NB4 (cell line): Measurements from ENCODE around the gene DGCR2.

Experiments used
- DNase-seq: peaks from one replicate; pipeline ENCODE4 v3.0.0; 2010; ENCODE audit warnings: low read depth
- H3K4me3 ChIP-seq: one replicate; pipeline ENCODE4 v1.5.1; 2011; ENCODE audit warnings: mild to moderate bottlenecking, low read depth, low read length, moderate library complexity
- MYC ChIP-seq: IDR thresholded peaks from 2 replicates; pipeline ENCODE4 v1.6.1; 2011; ENCODE audit warnings: low read depth, low read length
- POLR2A ChIP-seq: IDR thresholded peaks from 2 replicates; pipeline ENCODE4 v1.6.1; 2011; ENCODE audit warnings: mild to moderate bottlenecking; ENCODE audit not compliant: insufficient read length; ENCODE audit errors: extremely low read depth
- TF ChIP-seq, protein P1 (sequence below): IDR thresholded peaks from 2 replicates; pipeline ENCODE4 v1.6.1; 2011; ENCODE audit warnings: low read depth, low read length
- TF ChIP-seq, protein P2 (sequence below): IDR thresholded peaks from one replicate; pipeline ENCODE4 v1.5.1; 2012; ENCODE audit warnings: low read depth, low read length

The DGCR2 gene

DNA sequence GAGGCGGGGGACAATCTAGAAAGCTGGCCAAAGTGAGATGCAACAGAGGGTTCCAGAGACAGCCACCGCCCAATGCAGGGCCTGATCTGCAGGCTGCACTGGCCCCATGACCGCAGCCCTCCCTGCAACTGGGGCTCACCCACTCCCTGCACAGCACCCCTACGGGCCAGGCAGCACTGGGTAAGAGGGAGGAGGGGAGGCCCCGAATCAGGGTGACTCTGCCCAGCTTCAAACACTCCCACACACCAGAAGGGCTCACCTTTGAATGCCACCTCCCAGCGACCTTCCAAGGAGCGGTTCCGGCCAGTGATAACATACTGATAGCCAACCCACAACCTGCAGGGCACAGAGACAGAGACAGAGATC is 59.3 kb downstream of the DGCR2 start:
- DNase-seq, result no peak
- TF ChIP-seq, protein P1, sequence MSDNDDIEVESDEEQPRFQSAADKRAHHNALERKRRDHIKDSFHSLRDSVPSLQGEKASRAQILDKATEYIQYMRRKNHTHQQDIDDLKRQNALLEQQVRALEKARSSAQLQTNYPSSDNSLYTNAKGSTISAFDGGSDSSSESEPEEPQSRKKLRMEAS, result no peak
- TF ChIP-seq MYC, result no peak
- TF ChIP-seq, protein P2, sequence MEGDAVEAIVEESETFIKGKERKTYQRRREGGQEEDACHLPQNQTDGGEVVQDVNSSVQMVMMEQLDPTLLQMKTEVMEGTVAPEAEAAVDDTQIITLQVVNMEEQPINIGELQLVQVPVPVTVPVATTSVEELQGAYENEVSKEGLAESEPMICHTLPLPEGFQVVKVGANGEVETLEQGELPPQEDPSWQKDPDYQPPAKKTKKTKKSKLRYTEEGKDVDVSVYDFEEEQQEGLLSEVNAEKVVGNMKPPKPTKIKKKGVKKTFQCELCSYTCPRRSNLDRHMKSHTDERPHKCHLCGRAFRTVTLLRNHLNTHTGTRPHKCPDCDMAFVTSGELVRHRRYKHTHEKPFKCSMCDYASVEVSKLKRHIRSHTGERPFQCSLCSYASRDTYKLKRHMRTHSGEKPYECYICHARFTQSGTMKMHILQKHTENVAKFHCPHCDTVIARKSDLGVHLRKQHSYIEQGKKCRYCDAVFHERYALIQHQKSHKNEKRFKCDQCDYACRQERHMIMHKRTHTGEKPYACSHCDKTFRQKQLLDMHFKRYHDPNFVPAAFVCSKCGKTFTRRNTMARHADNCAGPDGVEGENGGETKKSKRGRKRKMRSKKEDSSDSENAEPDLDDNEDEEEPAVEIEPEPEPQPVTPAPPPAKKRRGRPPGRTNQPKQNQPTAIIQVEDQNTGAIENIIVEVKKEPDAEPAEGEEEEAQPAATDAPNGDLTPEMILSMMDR, result no peak
- TF ChIP-seq POLR2A, result no peak
- H3K4me3 ChIP-seq, result no peak overlapping the region

DNA sequence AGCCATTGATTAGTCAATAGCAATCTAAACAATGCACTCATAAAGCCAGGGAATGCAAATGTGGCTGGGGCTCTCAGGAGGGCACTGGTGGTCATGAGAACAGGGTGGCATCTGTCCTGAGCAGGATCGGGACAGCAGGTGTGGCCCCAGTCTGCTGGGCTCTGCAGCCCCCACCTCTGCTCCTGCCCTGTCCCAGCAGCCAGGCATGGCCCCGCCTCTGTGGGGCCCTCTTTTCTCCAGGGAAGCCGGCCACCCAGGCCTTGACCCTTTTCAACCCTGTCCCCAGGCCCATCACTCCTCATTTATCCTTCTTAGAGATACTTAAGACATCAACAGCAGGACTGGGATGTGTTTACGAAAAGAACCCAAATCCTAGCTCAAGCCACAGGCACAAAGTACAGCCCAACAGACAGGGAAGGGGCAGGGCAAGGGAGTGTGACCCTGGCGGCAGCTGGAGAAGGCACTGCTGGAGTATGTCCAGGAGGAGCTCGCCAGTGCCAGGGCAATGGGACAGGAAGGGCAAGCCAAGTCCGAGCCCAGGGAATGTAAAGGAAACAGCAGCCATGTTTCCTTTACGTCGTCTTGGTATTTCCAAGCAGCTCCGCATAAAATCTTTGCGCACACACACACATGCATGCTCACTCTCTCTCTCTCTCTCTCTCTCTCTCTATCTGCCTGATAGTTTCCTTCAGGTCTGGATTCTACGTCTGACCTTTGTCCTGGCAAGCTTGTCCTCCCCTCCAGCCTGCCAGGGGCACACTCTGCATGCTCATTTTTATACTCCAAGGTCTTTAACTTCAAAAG is 59.9 kb downstream of the DGCR2 start:
- TF ChIP-seq POLR2A, result no peak
- TF ChIP-seq, protein P1, result no peak
- TF ChIP-seq MYC, result no peak
- TF ChIP-seq, protein P2, result no peak
- DNase-seq, result no peak
- no peak overlapping the region for H3K4me3 ChIP-seq

DNA sequence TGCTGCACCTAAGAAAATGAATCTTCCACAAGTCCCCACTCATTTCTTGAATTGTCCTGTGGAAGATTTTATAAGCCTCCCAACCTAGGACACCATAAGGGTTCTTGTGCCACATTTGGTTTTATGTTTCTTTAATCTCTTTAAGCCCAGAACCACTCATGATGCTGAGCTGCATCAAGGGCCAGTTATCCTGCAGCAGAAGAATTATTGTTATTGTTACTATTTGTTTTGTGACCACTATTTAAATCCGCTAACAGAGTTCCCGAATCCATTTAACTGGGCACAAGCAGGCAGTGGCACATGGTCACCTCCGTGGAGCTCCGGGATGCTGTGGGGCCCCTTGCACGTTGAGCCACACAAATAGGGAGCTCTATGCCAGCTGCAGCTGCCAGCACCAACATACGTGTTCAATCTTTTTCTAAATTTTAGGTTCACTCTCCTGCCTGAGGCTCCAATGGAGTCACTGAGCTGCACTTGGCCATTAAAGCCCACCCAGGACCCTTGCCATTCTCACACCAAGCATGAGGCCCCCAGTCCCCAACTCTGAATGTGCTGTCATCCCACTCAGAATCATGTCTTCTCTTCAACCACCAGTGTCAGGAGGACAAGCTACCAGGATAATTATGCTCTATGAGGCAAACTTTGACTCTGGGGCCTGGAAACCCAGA is 60.6 kb downstream of the DGCR2 start:
- H3K4me3 ChIP-seq, result no peak overlapping the region
- TF ChIP-seq, protein P1, result no peak
- DNase-seq, result no peak

DNA sequence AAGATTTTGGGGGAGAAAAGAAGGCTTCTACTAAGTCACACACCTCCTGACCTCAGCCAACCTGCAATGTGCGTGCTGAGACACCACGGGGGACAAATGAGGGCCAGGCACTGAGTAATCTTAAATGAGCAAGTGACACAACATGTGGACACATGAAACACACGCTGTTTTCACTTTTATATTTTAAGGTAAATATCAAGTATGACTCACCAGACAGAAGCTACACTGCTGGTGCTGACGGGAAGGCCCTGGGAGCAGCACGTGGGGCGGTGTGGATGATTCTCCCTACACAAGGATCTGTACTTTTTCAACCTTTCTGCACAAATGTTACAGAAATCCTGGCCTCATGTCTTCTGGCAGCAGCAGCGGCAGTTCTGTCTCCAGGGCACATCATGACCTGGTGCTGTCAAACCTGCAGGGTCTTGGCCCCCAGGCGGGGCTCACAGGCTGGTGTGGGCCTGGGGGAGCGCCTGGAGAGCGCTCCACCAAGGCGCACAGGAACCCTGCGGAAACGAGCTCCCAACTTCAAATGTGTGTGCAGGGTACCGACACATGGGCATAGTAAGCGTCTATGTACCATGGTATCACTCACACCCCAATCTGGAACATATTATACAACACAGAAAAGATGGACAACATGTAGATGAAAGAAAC is 61.7 kb downstream of the DGCR2 start:
- no peak overlapping the region for H3K4me3 ChIP-seq
- no peak for TF ChIP-seq POLR2A
- TF ChIP-seq, protein P1, result no peak
- no peak for TF ChIP-seq MYC
- TF ChIP-seq, protein P2, result no peak
- no peak for DNase-seq

DNA sequence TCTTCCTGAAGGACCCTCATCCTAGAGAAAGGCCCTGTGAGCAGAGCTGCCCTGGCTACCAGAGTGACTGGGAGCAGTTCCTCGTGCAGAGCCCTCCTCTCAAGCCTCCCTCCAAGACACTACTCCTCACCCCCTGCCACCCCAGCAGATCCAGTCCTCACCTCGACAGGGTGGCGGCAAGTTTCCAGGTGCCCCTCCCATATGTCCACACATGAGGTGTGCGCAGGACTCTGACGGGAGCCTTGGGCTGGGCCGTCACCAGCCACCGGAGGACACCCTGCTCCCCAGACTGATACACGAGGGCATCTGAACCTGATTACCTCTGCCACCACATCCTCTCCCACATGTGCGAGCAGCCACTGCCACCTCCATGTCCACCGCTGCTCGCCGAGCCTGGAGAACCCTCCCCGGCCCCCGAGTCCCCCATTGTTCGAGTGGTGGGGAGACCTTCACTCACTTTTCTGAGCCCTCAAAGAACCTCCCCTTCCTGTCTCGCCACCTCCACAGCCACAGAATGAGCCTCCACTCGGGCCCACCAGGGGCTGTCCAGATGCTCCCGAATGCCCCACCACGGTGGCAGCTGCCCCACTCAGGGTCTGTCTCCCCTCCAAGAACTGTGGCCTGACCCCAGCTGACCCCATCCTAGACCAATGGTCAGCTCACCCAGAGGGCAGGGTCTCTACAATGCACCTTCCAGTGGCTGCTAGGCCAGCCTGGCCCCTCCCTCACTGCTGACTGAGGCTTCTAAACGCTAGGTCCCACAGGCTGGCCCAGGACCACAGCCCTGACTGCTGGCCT is 62.5 kb downstream of the DGCR2 start:
- no peak for DNase-seq
- no peak for TF ChIP-seq MYC
- TF ChIP-seq, protein P1, result no peak
- no peak for TF ChIP-seq POLR2A
- TF ChIP-seq, protein P2, result no peak
- H3K4me3 ChIP-seq, result no peak overlapping the region
